OCI-LY7 (cell line): Measurements from ENCODE around the gene BICDL2. TPM values are rescaled to one million over a fixed set of nuclear protein-coding genes. Genes with fewer than 3 reads are reported as not detected.

ENCODE experiments used
- BruUV-seq: library from RNA; stranded (reverse); fragments of 400-500 nt; replicated peaks from 2 replicates; lab custom pipeline; 2021; lab: Mats Ljungman, UMichigan
- CTCF ChIA-PET: fragments of 300-600 bp; sonication (Branson Sonifier 250); formaldehyde crosslinking; loops from one replicate; lab custom pipeline; 2022; ENCODE audit warnings: antibody characterized with exemption; ENCODE audit not compliant: unreplicated experiment; lab: Charles Lee
- POLR2A ChIA-PET: fragments of 300-600 bp; sonication (Branson Sonifier 250); formaldehyde crosslinking; loops from one replicate; lab custom pipeline; 2022; ENCODE audit warnings: antibody characterized with exemption; lab: Charles Lee
- DNase-seq: peaks from one replicate; pipeline ENCODE4 v3.0.0-alpha.2; 2015; ENCODE audit warnings: low spot score
- H2AFZ ChIP-seq: fragments of 200-600 bp; sonication (generic), shearing (Covaris generic); 2 replicates; pipeline ENCODE4 v1.6.1; 2014; ENCODE audit warnings: mild to moderate bottlenecking, antibody characterized with exemption, low read length, moderate library complexity
- H3K27ac ChIP-seq: fragments of 200-600 bp; sonication (generic); 2 replicates; pipeline ENCODE4 v1.5.1; 2014; ENCODE audit warnings: mixed run types, low read depth, mild to moderate bottlenecking, moderate library complexity, low read length, inconsistent platforms; ENCODE audit not compliant: poor library complexity, severe bottlenecking
- H3K36me3 ChIP-seq: fragments of 200-600 bp; sonication (generic); 2 replicates; pipeline ENCODE4 v1.6.1; 2014; ENCODE audit warnings: mild to moderate bottlenecking, antibody characterized with exemption, low read length, moderate library complexity, mixed read lengths; ENCODE audit not compliant: insufficient read depth
- H3K4me1 ChIP-seq: fragments of 200-600 bp; sonication (generic); 2 replicates; pipeline ENCODE4 v1.5.1; 2014; ENCODE audit warnings: mild to moderate bottlenecking, low read length; ENCODE audit not compliant: insufficient read depth, poor library complexity, severe bottlenecking
- H3K4me2 ChIP-seq: fragments of 200-600 bp; sonication (generic); 2 replicates; pipeline ENCODE4 v1.6.1; 2014; ENCODE audit warnings: mild to moderate bottlenecking, low read length
- H3K4me3 ChIP-seq: fragments of 200-600 bp; sonication (generic); 2 replicates; pipeline ENCODE4 v1.5.1; 2014; ENCODE audit warnings: mild to moderate bottlenecking, low read depth, low read length; ENCODE audit not compliant: poor library complexity, severe bottlenecking
- H3K79me2 ChIP-seq: fragments of 200-600 bp; sonication (generic); 2 replicates; pipeline ENCODE4 v1.6.1; 2016; ENCODE audit warnings: low read depth, mild to moderate bottlenecking, low read length, moderate library complexity, mixed read lengths; ENCODE audit not compliant: insufficient read depth
- H3K9me2 ChIP-seq: fragments of 200-600 bp; sonication (generic); 2 replicates; pipeline ENCODE4 v1.6.1; 2016; ENCODE audit warnings: mild to moderate bottlenecking, low read length, mixed read lengths; ENCODE audit not compliant: insufficient read depth
- H3K9me3 ChIP-seq: fragments of 200-600 bp; sonication (generic); 2 replicates; pipeline ENCODE4 v1.6.1; 2014; ENCODE audit warnings: mild to moderate bottlenecking, mixed run types, low read length, mixed read lengths
- H4K20me1 ChIP-seq: fragments of 200-600 bp; sonication (generic); 2 replicates; pipeline ENCODE4 v1.6.1; 2014; ENCODE audit warnings: mild to moderate bottlenecking, antibody characterized with exemption, low read length, moderate library complexity, mixed read lengths; ENCODE audit not compliant: insufficient read depth
- EZH2phosphoT487 ChIP-seq: fragments of 200-600 bp; sonication (generic); IDR thresholded peaks from 2 replicates; pipeline ENCODE4 v1.6.1; 2018; ENCODE audit warnings: low read depth, borderline replicate concordance, mild to moderate bottlenecking, mixed run types, antibody characterized with exemption, low read length, moderate library complexity, mixed read lengths
- intact Hi-C: fragments of 100-400 bp; cut with micrococcal nuclease; formaldehyde crosslinking; loops from one replicate; pipeline ENCODE4 v1.10.0; 2022; ENCODE audit not compliant: unreplicated experiment
- total RNA-seq, 2 experiments: library from RNA; depleted of rRNA in 1 of 2; stranded (reverse); fragments of >200 nt in 1 of 2; shearing (Covaris generic) in 1 of 2; gene quantifications; 2 replicates each; pipeline ENCODE4 v1.2.3, GENCODE V29; 2014 to 2022
- TF ChIP-seq, protein P1 (sequence below): fragments of 200-600 bp; sonication (generic); conservative IDR thresholded peaks from 2 replicates; pipeline ENCODE4 v1.5.1; 2014; ENCODE audit warnings: mild to moderate bottlenecking, antibody characterized with exemption, low read length, moderate library complexity, mixed read lengths

The BICDL2 gene
- total RNA-seq, 2 experiments from 2014 or later: not detected

DNA sequence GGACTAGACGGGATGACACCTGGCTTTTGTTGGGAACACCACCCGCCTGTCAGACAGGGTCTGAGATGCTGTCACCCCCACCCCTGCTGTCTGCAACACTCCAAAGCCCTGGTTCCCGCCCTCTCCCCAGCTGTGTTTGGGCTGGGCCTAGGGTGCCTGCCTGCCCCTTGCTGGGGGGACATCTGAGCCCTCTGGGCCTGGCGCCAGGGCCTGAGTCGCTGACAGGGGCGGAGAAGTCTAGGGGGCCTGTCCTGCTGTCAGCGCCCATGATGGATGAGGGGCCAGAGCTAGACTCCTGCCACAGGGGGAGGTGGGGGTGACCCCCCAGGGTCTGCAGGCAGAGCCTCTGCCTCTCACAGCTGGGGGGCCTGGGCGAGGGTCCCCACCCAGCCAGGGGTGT lies 48.9 kb downstream of the BICDL2 start:
- H3K4me1 ChIP-seq: peaks cover 13% of the 10 kb centered on the region
- no TSS peak for BruUV-seq
- H3K4me2 ChIP-seq: no peak overlapping the region
- no peaks in the 10 kb centered on the region for H3K9me3 ChIP-seq
- no peak for TF ChIP-seq EZH2phosphoT487
- TF ChIP-seq, protein P1, sequence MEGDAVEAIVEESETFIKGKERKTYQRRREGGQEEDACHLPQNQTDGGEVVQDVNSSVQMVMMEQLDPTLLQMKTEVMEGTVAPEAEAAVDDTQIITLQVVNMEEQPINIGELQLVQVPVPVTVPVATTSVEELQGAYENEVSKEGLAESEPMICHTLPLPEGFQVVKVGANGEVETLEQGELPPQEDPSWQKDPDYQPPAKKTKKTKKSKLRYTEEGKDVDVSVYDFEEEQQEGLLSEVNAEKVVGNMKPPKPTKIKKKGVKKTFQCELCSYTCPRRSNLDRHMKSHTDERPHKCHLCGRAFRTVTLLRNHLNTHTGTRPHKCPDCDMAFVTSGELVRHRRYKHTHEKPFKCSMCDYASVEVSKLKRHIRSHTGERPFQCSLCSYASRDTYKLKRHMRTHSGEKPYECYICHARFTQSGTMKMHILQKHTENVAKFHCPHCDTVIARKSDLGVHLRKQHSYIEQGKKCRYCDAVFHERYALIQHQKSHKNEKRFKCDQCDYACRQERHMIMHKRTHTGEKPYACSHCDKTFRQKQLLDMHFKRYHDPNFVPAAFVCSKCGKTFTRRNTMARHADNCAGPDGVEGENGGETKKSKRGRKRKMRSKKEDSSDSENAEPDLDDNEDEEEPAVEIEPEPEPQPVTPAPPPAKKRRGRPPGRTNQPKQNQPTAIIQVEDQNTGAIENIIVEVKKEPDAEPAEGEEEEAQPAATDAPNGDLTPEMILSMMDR: no peak
- no peaks in the 10 kb centered on the region for H3K9me2 ChIP-seq
- H3K36me3 ChIP-seq: no peaks in the 10 kb centered on the region
- ChIA-PET CTCF (no interaction called here), POLR2A (no interaction called here)
- no peak overlapping the region for H2AFZ ChIP-seq
- H3K27ac ChIP-seq: no peak overlapping the region
- H3K4me3 ChIP-seq: no peak overlapping the region
- no peaks in the 10 kb centered on the region for H3K79me2 ChIP-seq
- no peaks in the 10 kb centered on the region for H4K20me1 ChIP-seq
- intact Hi-C loops: no loop called here
- DNase-seq: no peak

DNA sequence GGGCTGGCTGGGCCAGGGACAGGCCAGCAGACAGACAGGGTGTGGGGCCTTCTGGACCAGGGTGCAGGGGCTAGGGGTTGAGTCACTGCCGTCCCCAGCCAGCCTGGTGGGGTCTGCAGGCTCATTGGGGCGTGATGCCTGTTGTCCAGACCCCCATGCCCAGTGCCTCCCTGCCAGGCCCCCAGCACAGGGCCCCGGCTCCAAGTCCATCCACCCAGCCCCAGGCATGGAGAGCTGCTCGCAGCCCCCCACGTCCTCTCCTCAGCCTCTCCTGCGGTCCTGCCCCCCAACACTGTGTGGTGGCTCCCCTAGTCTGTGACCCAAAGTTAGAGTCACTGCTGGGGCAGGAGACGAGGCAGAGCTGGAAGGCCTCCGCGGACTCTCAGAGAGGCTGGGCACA lies 49.5 kb downstream of the BICDL2 start:
- no peak overlapping the region for H3K27ac ChIP-seq
- no peak overlapping the region for H2AFZ ChIP-seq
- CTCF ChIA-PET: no interaction called here
- no peaks in the 10 kb centered on the region for H3K9me2 ChIP-seq
- intact Hi-C loops: no loop called here
- H3K9me3 ChIP-seq: no peaks in the 10 kb centered on the region
- POLR2A ChIA-PET: no interaction called here
- BruUV-seq: no TSS peak
- no peaks in the 10 kb centered on the region for H4K20me1 ChIP-seq
- H3K4me2 ChIP-seq: no peak overlapping the region
- H3K4me1 ChIP-seq: peaks cover 19% of the 10 kb centered on the region
- no peak for DNase-seq
- no peak overlapping the region for H3K4me3 ChIP-seq
- no peak for TF ChIP-seq EZH2phosphoT487
- TF ChIP-seq, protein P1: no peak
- no peaks in the 10 kb centered on the region for H3K36me3 ChIP-seq
- H3K79me2 ChIP-seq: no peaks in the 10 kb centered on the region

DNA sequence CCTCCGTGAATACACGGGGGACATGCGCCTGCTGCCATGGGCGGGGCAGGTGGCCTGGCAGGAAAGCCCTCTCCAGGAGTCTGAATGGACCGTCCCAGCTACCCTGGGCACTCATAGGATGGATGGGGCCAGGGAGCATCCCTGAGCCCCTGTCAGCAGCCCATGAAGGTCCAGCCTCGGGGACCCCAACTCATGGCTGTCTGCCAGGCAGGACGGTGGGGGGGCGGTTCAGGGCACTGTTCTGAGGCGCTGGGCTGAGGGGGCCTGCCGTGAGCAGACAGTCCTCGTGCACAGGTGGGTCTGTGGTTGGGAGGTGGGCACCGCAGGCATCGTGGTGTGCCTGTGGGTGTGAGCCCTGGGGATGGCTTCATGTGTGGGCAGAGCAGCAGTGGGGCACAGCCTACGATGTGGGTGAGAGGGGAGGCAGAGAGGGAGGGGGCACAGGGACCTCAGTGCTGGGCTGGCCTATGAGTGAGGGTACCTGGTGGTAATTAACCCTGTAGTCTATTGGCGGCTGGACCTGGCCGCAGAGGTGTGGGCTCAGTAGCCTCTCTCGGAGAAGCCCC lies 50.0 kb downstream of the BICDL2 start:
- H4K20me1 ChIP-seq: no peaks in the 10 kb centered on the region
- no peaks in the 10 kb centered on the region for H3K9me2 ChIP-seq
- no TSS peak for BruUV-seq
- DNase-seq: no peak
- no peak overlapping the region for H3K4me2 ChIP-seq
- H2AFZ ChIP-seq: no peak overlapping the region
- no peaks in the 10 kb centered on the region for H3K36me3 ChIP-seq
- H3K9me3 ChIP-seq: no peaks in the 10 kb centered on the region
- ChIA-PET CTCF (no interaction called here), POLR2A (no interaction called here)
- intact Hi-C loops: no loop called here
- TF ChIP-seq, protein P1: no peak
- no peak for TF ChIP-seq EZH2phosphoT487
- no peaks in the 10 kb centered on the region for H3K79me2 ChIP-seq
- peaks cover 24% of the 10 kb centered on the region for H3K4me1 ChIP-seq
- no peak overlapping the region for H3K4me3 ChIP-seq
- H3K27ac ChIP-seq: no peak overlapping the region
